Measurements from ENCODE around the gene AFF1.

AFF1 gene

GRCh38 chr4:87103086-87103485 lies 168.3 kb downstream of the AFF1 start:
- Mint-ChIP-seq H3K27me3 (ENCODE audit: low read depth) (no peaks in the 10 kb centered on the region), H3K4me1 (ENCODE audit: low read depth) (peaks cover 24% of the 10 kb centered on the region), H3K27ac (no peak overlapping the region), H3K4me3 (no peak overlapping the region), H3K36me3 (ENCODE audit: low read depth) (peaks cover 27% of the 10 kb centered on the region), H3K9me3 (no peaks in the 10 kb centered on the region)

- H3K36me3 Mint-ChIP-seq (ENCODE audit: low read depth): peaks cover 30% of the 10 kb centered on the region
- H3K27me3 Mint-ChIP-seq (ENCODE audit: low read depth): no peaks in the 10 kb centered on the region
- peaks cover 24% of the 10 kb centered on the region for H3K4me1 Mint-ChIP-seq (ENCODE audit: low read depth)
- no peak overlapping the region for H3K4me3 Mint-ChIP-seq
- no peaks in the 10 kb centered on the region for H3K9me3 Mint-ChIP-seq
- H3K27ac Mint-ChIP-seq: no peak overlapping the region
Observed at GRCh38 chr4:87103691-87104187, 168.9 kb downstream of the AFF1 start.

- no peaks in the 10 kb centered on the region for H3K27me3 Mint-ChIP-seq (ENCODE audit: low read depth)
- no peaks in the 10 kb centered on the region for H3K9me3 Mint-ChIP-seq
- no peak overlapping the region for H3K4me3 Mint-ChIP-seq
- peaks cover 23% of the 10 kb centered on the region for H3K4me1 Mint-ChIP-seq (ENCODE audit: low read depth)
- peaks cover 35% of the 10 kb centered on the region for H3K36me3 Mint-ChIP-seq (ENCODE audit: low read depth)
- no peak overlapping the region for H3K27ac Mint-ChIP-seq
Observed at GRCh38 chr4:87105101-87105845, 170.5 kb downstream of the AFF1 start.

DNA sequence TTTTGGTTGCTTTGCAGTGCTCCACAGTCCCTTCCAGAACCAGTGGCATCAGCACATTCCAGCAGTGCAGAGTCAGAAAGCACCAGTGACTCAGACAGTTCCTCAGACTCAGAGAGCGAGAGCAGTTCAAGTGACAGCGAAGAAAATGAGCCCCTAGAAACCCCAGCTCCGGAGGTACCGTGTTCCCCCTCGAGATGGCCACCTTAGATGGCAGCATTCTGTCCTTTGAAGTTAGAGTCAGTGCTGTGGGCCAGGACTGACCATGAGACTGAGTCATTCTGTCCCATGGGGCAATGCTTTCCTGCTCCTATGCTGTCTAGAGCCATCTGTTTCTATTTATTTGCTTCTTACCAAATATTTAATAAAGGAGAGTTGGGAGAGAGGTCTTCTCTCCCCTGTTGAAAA lies 173.3 kb downstream of the AFF1 start:
- Mint-ChIP-seq H3K9me3 (no peaks in the 10 kb centered on the region), H3K36me3 (ENCODE audit: low read depth) (peaks cover 37% of the 10 kb centered on the region), H3K4me1 (ENCODE audit: low read depth) (peaks cover 30% of the 10 kb centered on the region), H3K27me3 (ENCODE audit: low read depth) (no peaks in the 10 kb centered on the region), H3K4me3 (no peak overlapping the region), H3K27ac (peak overlapping the region; percentile 36)

DNA sequence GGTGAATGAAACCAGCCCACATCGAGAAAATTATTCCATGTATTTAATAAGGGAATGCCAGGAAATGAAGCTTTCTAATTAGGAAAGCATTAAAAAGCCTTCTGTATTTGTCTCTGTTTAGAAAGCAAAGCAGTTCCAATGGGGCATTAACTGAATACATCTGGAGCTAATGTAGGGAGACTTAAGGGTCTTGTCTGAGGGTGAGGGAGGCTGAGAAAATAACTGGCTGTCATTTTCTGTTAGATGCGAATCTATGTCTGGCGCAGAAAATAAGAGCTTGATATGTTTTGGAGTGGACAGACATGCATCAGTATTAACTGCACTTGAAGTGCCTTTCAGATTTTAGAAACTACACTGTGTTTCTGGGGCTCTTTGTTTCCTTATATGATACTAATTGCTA lies 174.3 kb downstream of the AFF1 start:
- no peak overlapping the region for H3K27ac Mint-ChIP-seq
- no peaks in the 10 kb centered on the region for H3K9me3 Mint-ChIP-seq
- H3K4me1 Mint-ChIP-seq (ENCODE audit: low read depth): peaks cover 21% of the 10 kb centered on the region
- H3K4me3 Mint-ChIP-seq: no peak overlapping the region
- H3K27me3 Mint-ChIP-seq (ENCODE audit: low read depth): no peaks in the 10 kb centered on the region
- H3K36me3 Mint-ChIP-seq (ENCODE audit: low read depth): peaks cover 36% of the 10 kb centered on the region

DNA sequence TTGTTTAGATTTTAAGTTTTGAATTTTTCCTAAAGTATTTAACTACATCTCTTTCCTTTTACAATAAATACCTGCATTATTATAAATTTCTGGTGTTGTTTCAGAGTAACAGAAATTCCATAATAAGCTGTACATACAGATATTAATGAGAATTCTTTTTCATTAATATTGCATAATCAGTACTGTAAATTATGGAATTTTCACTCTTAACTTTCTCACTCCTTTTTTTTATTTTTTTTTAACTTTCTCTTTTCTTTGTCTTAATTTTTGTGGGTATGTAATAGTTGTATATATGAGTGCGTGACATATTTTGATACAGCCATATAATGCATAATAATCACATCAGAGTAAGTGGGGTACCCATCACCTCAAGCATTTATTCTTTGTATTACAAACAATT lies 175.1 kb downstream of the AFF1 start:
- Mint-ChIP-seq H3K9me3 (no peaks in the 10 kb centered on the region), H3K27me3 (ENCODE audit: low read depth) (no peaks in the 10 kb centered on the region), H3K4me1 (ENCODE audit: low read depth) (peaks cover 16% of the 10 kb centered on the region), H3K27ac (no peak overlapping the region), H3K4me3 (no peak overlapping the region), H3K36me3 (ENCODE audit: low read depth) (peaks cover 42% of the 10 kb centered on the region)

- H3K9me3 Mint-ChIP-seq: no peaks in the 10 kb centered on the region
- no peak overlapping the region for H3K4me3 Mint-ChIP-seq
- no peak overlapping the region for H3K27ac Mint-ChIP-seq
- H3K36me3 Mint-ChIP-seq (ENCODE audit: low read depth): peaks cover 43% of the 10 kb centered on the region
- no peaks in the 10 kb centered on the region for H3K27me3 Mint-ChIP-seq (ENCODE audit: low read depth)
- H3K4me1 Mint-ChIP-seq (ENCODE audit: low read depth): peaks cover 12% of the 10 kb centered on the region
Observed at GRCh38 chr4:87112063-87112462, 177.3 kb downstream of the AFF1 start.

DNA sequence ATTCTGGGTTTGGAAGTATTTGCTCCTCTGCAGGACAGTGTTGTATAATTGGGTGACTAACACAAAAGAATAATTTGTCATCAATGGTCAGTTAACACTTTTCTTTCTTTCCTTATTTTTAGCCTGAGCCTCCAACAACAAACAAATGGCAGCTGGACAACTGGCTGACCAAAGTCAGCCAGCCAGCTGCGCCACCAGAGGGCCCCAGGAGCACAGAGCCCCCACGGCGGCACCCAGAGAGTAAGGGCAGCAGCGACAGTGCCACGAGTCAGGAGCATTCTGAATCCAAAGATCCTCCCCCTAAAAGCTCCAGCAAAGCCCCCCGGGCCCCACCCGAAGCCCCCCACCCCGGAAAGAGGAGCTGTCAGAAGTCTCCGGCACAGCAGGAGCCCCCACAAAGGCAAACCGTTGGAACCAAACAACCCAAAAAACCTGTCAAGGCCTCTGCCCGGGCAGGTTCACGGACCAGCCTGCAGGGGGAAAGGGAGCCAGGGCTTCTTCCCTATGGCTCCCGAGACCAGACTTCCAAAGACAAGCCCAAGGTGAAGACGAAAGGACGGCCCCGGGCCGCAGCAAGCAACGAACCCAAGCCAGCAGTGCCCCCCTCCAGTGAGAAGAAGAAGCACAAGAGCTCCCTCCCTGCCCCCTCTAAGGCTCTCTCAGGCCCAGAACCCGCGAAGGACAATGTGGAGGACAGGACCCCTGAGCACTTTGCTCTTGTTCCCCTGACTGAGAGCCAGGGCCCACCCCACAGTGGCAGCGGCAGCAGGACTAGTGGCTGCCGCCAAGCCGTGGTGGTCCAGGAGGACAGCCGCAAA lies 179.6 kb downstream of the AFF1 start:
- Mint-ChIP-seq H3K9me3 (no peaks in the 10 kb centered on the region), H3K4me1 (ENCODE audit: low read depth) (peaks cover 13% of the 10 kb centered on the region), H3K27me3 (ENCODE audit: low read depth) (no peaks in the 10 kb centered on the region), H3K4me3 (no peak overlapping the region), H3K36me3 (ENCODE audit: low read depth) (peaks cover 40% of the 10 kb centered on the region), H3K27ac (no peak overlapping the region)

- peaks cover 16% of the 10 kb centered on the region for H3K4me1 Mint-ChIP-seq (ENCODE audit: low read depth)
- no peak overlapping the region for H3K27ac Mint-ChIP-seq
- H3K27me3 Mint-ChIP-seq (ENCODE audit: low read depth): no peaks in the 10 kb centered on the region
- H3K4me3 Mint-ChIP-seq: no peak overlapping the region
- peaks cover 42% of the 10 kb centered on the region for H3K36me3 Mint-ChIP-seq (ENCODE audit: low read depth)
- no peaks in the 10 kb centered on the region for H3K9me3 Mint-ChIP-seq
Observed at GRCh38 chr4:87116231-87116630, 181.4 kb downstream of the AFF1 start.

- Mint-ChIP-seq H3K27ac (no peak overlapping the region), H3K4me3 (no peak overlapping the region), H3K4me1 (ENCODE audit: low read depth) (peaks cover 12% of the 10 kb centered on the region), H3K27me3 (ENCODE audit: low read depth) (no peaks in the 10 kb centered on the region), H3K36me3 (ENCODE audit: low read depth) (peaks cover 37% of the 10 kb centered on the region), H3K9me3 (no peaks in the 10 kb centered on the region)
Observed at GRCh38 chr4:87117051-87117731, 182.4 kb downstream of the AFF1 start.

DNA sequence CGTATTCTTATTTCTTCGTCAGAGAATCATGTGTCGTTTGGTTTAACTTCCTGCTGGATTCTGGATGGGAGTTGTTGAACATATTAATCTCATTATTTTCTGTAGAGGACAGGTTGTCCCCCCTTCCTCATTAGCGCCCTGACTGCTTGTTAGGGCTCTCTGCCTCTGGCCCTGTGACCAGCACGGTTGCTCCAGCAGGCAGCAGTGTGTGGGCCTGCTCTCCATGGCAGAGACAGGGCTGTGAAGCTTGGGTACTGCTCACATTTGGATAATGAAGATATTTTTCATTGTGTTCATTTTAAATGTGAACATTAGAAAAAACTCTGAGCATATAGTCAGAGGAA lies 182.9 kb downstream of the AFF1 start:
- Mint-ChIP-seq H3K9me3 (no peaks in the 10 kb centered on the region), H3K27ac (no peak overlapping the region), H3K27me3 (ENCODE audit: low read depth) (no peaks in the 10 kb centered on the region), H3K4me3 (no peak overlapping the region), H3K4me1 (ENCODE audit: low read depth) (peaks cover 8% of the 10 kb centered on the region), H3K36me3 (ENCODE audit: low read depth) (peaks cover 37% of the 10 kb centered on the region)

DNA sequence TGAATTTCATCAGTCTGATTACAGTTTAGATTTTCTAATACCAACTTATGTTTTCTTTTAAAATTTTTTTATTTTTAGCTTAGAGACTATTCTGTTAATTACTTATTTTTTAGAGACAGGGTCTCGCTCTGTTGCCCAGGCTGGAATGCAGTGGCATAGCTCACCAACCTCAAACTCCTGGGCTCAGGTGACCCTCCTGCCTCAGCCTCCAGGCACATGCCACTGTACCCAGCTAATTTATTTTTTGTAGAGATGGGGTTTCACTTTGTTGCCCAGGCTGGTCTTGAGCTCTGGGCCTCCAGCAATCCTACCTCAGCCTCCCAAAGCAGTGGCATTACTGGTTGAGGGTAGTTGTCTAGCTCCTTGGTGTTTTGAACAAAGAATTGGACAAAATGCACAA lies 183.6 kb downstream of the AFF1 start:
- peaks cover 8% of the 10 kb centered on the region for H3K4me1 Mint-ChIP-seq (ENCODE audit: low read depth)
- peaks cover 38% of the 10 kb centered on the region for H3K36me3 Mint-ChIP-seq (ENCODE audit: low read depth)
- H3K4me3 Mint-ChIP-seq: no peak overlapping the region
- no peak overlapping the region for H3K27ac Mint-ChIP-seq
- no peaks in the 10 kb centered on the region for H3K9me3 Mint-ChIP-seq
- no peaks in the 10 kb centered on the region for H3K27me3 Mint-ChIP-seq (ENCODE audit: low read depth)

- Mint-ChIP-seq H3K36me3 (ENCODE audit: low read depth) (peaks cover 40% of the 10 kb centered on the region), H3K4me1 (ENCODE audit: low read depth) (peaks cover 8% of the 10 kb centered on the region), H3K9me3 (no peaks in the 10 kb centered on the region), H3K4me3 (no peak overlapping the region), H3K27me3 (ENCODE audit: low read depth) (no peaks in the 10 kb centered on the region), H3K27ac (no peak overlapping the region)
Observed at GRCh38 chr4:87118826-87119225, 184.0 kb downstream of the AFF1 start.

DNA sequence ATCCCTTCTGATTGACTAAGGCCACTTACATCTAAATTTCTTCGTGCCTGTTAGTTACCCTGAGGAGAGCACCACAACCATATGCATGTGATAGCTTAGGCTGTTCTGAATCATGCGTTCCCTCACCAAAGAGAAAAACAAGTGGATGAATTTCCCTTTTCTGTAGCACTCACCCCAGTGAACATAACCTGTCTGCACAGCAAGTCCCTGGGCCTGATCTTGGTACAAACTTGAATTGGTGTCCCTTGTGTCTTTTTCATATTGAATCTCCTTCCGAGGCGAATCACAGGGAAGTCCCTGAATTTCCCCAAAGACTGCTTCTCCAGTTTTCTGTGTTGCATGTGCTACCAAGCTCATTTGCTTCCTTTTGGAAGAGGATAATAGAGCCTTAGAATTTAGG lies 185.2 kb downstream of the AFF1 start:
- Mint-ChIP-seq H3K4me3 (no peak overlapping the region), H3K9me3 (no peaks in the 10 kb centered on the region), H3K27ac (no peak overlapping the region), H3K4me1 (ENCODE audit: low read depth) (peaks cover 8% of the 10 kb centered on the region), H3K36me3 (ENCODE audit: low read depth) (peaks cover 39% of the 10 kb centered on the region), H3K27me3 (ENCODE audit: low read depth) (no peaks in the 10 kb centered on the region)

Measured in T-helper 1 cell treated with Interleukin-12 subunit alpha and Interleukin-12 subunit beta and Interleukin-4 antibody, amounts not matched to agents 30 μg/mL and 1 μg/mL, for 36 hours (primary cell).